Inflammatory macrophage (primary cell): ENCODE measurements around the gene DKC1.

Experiments
- DNase-seq, 2 donors: peaks; one replicate each; pipeline ENCODE4 v3.0.0-alpha.2; 2020 to 2022
- total RNA-seq, 18 experiments: gene quantifications; one replicate each; lab custom pipeline; 2026; ENCODE audit warnings: mixed read lengths in 6 of 18, inconsistent platforms in 2 of 18; lab: John Stamatoyannopoulos, UW

The DKC1 gene
- total RNA-seq: 9.0 to 50.0 (median 37.7) reads per million in 18 experiments

DNA sequence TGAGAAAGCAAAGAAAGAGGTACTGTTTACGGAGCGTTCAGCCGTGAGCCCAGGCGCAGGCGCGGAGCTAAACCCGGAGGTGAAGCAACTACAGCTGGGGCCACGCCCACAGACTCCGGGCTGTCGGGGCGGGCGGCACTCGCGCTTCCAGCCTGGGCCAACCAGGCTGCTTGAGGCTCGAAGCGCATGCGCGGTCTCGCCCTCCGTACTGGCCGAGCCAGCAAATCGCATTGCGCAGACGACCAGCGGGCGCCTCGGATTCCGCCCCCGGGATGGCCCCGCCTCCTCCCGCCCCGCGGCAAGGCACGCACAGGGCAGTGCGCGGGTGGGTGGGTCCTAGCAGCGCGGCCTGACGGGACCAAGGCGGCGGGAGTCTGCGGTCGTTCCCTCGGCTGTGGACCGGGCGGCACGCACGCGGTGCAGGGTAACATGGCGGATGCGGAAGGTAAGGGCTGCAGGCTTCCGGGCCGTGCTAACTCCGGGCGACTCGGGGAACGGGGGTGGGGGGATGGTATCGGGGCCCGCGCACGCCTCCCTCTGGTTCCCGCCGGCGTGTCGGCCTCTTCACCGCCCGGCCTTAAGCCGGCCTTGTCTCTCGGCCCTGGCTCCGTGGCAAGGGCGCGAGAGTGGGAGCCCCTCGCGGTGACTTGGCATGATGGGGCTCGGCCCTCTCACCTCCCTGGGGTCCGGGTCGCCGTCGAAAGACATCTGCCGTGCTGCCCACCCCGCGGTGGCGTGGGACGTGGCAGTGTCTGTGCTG is at the start of gene DKC1:
DKC1 (plus strand) TSS at position 328 of the 760 bp plus-strand sequence; CDS start at position 430, 102 bp downstream.
- DNase-seq: peak; percentile 96 to 97

DNA sequence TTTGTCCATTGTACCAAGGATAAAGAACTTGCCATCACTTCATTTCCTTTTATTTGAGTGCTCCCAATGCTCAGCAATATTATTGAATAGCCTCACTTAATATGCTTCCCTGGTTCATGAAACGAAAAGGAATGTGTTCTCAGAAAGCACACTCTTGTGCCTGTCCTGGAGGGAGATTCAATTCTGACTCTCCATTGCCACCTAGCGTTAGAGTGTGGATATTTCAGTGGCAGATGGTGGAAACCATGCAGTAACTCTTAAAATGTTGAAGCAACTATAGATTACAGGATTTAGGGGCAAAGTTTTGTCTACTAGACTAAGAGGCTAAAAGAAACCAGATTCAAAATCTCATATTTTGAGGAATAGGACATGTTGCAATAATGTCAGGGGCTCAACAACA is 47.7 kb upstream of the DKC1 start:
- DNase-seq: peak; percentile 55 to 63

DNA sequence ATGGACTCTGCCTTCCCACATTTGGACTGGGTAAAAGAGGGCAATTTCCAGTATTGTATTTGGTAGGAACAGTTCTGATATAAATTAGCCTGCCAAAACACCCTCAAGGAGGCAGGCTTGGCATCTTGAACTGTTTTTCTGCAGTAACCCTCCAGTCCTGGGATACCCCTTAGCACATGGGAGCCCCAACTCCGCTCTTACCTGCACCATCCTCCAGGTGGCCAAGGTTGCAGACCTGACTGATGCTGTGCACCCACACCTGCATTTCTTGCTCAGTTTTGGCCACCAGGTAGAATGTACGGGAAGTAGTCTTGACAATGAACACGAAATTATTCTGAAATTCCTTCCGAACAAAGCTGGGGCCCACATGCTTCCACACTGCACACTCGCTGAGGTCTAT is 46.8 kb upstream of the DKC1 start:
- no peak for DNase-seq

DNA sequence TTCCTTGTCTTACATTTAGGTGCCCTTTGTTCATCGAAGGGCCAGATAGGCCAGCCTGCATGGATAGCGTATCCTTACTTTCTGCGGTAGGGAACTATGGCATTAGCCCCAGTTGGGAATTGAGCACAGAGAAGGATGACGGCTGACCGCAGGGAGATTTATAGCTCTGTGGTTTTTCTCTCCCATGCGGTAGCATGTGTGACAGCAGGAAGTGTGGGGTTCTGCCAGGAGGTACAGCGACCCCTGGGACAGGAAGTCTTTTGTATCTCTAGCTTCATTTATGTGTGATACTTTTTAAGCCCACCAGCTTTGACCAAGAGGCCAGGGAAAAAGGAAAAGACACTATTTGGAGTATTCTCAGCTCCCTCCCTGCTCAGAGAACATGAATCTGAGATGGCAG is 44.8 kb upstream of the DKC1 start:
- peak in 1 of 2 donors; percentile 8 for DNase-seq

GRCh38 chrX:154718616-154719015 is 44.0 kb upstream of the DKC1 start:
- DNase-seq: peak; percentile 58 to 74

GRCh38 chrX:154719132-154719675 is 43.5 kb upstream of the DKC1 start:
- DNase-seq: peak; percentile 51 to 55

- DNase-seq: no peak
These were observed 42.6 kb upstream of the DKC1 start for GRCh38 chrX:154720067-154720466.

DNA sequence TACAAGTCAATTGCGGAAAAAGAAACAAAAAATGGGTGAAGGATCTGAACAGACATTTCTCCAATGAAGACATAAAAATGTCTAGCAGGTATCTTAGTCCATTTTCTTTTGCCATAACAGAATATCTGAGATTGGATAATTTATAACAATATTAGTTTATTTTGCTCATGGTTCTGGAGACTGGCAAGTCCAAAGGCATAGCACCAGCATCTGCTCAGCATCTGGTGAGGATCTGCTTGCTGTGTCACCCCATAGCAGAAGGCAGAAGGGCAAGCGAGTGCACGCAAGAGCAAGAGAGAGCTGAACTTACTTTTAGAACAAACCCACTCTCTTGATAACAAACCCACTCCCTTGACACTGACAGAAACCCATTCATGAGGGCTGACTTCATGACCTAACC is 41.5 kb upstream of the DKC1 start:
- DNase-seq: no peak

DNA sequence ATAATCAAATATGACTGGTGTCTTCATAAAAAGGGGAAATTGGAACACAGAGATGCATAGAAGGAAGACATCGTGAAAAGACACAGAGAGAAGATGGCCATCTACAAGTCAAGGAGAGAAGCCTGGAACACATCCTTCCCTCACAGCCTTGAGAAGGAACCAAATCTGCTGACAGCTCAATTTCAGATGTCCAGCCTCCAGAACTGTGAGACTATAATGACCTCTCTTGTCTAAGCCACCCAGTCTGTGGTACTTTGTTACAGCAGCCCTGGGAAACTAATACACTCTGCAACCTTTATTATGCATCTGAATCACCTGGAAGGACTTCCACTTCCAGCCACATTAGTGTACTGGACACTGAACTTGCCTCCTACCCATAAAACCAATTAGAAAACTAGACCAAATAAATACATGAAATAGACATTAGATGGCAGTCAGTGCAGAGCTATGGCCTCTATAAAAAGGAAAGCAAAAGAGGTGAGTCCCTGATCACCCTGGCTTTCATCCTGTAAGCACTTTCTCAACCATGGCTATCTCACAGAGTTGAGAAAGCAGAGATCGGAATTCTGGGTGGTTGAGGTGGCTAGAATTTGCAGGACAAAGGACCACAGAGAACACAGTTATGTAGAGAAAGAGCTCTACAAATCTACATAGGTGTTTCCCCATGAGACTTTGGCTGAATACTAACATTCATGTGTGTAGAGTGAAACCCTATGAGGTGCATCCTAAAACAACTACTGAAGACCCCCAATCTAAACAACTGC is 37.5 kb upstream of the DKC1 start:
- peak; percentile 29 to 34 for DNase-seq

DNA sequence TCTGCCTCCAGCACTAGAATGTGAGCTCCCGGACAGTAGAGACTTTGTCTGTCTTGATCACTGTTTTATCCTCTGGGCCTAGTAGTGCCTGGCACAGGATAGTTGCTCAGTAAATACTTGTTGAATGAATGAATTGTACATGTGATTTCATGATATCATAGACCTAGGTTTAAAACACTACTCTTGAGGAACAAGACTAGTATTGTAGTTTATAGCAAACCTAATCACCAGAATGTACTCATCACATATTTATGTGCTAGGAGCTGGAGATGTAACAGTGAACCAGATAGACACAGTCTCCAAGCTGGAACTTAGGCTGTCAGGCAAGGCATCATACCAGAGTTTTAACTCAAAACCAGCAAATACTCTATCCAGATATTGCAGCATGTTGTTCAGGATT is 35.2 kb upstream of the DKC1 start:
- no peak for DNase-seq

DNA sequence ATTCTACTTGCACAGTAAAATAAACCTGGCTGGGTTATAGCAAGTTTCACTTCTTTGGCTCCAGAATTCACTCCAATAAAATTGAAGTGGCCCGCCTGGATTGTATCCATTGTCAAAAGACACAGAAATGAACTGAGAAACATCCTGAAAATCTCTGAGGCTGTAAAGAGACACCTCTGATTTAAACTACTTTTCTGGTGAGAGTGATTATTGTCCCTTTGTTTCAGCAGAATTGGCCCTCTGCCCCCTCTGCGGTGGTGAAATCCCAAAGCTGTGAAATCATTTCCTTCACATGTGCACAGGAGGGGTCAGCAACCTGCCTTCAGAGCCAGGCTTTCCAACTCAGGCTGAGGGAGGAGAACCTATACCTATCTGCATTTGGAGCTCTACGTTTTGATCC is 34.8 kb upstream of the DKC1 start:
- DNase-seq: no peak

DNA sequence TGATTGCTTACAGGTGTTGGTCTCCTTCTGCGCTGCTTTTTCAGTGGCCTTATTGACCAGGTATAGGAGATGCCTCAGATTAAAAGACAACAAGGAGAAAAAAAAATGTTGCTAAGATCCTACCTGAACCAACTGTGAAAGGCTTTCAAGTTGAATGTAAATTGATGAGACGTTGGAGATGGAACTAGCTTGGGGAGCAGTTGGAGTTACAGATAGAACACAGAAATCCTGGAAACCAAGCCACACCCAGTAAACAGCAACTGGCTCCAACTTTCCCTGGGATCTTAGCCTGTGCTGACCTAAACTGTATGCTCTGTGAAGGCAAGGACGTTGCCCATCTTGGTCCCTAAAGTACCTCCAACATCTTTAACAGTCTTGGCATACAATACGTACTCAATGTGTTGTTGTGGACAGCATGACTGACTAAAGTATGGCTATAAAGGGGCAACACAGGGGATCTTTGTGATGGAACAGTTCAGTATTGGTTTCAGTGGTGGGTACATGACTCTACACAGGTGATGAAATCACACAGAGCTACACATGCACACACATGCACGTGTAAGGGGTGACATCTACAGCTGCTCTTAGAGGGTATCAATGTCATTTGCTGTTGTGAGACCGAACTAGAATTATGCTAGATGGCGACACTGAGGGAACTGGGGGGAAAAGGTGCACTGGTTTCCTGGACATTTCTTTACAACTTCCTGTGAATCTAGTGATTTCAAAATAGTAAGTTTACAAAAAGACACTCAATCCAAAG is 34.1 kb upstream of the DKC1 start:
- no peak for DNase-seq

GRCh38 chrX:154729439-154729838 is 33.2 kb upstream of the DKC1 start:
- DNase-seq: no peak

GRCh38 chrX:154730253-154730891 is 32.3 kb upstream of the DKC1 start:
- DNase-seq: no peak

- DNase-seq: no peak
These were observed 31.5 kb upstream of the DKC1 start for GRCh38 chrX:154731184-154731583.

- peak; percentile 75 to 85 for DNase-seq
These were observed 30.8 kb upstream of the DKC1 start for GRCh38 chrX:154731881-154732280.

DNA sequence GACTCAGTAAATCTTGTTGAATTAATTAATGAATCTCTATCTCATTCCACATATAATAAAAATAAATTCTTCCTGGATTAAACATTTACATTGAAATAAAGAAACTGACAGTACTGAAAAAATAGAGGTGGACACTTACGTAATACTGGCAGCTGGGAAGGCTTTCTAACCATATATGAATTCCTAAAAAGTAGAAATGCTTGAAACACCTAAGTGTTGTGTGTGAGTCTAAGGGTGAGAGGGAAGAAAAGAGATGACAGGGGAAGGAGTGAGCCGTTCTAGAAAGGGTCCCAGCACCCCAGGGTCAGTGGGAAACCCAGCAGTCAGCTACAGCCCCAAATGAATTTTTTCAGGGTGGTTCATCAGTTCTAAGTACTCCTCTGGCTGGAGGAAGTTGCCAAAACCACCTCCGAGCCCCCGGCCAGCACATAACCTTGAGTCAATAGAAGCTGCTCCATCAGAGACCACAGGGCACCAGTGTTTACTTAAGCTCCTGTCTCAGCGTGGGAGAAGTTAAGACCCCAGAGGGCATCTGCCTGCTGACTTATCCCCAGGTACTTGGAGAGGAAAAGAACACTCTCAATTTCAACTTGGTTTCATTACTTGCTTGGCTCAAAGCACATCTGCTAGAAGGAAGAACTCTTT is 30.1 kb upstream of the DKC1 start:
- DNase-seq: no peak

DNA sequence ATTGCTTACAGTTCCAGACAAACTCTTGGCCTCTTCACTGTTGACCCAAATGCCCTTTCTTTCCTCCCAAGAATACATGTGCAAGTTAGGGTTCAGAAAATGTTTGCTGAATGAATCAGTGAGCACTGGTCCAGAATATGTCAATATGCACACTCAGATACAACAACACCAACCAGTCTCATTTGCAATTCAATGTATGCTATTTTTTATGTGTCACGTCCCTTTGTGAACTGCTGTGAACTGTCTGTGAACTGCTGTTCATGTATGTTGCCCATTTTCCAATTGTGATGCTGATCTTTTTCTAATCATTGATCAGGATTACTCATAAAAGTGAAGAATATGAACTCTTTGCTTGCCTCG is 29.6 kb upstream of the DKC1 start:
- no peak for DNase-seq

DNA sequence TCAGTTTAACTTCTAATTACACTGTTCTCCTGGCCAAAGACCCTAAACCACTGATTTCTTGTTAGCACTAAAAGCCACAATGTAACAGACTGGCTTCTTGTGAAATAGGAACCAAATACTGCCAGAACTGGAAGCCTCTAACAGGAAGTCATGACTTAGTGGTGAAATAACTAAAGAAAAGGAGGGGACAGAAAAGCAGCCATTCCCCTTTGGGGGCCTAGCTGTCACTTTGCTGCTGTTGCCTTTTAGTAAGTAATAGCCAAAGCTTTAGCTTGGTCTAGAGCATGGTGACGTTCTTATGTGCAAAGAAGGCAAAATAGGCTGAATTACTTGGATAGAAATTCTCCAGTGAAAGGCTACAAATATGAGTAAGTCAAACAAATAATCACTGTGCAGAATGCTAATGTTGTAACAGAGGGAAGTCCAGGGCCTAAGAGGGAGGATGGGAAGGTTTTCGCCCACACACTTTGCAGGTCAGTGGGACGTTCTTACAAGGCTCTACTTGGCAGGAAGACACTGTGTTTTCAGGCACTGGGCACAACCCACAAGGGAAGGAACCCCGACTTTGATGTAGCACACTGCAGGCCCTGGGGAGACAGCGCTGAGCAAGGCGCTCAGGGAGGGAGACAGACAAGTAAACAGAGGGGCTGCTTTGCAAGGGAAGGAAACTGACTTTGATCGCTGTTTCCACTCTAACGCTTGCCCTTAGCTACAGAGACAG is 28.4 kb upstream of the DKC1 start:
- peak; percentile 75 to 86 for DNase-seq

DNA sequence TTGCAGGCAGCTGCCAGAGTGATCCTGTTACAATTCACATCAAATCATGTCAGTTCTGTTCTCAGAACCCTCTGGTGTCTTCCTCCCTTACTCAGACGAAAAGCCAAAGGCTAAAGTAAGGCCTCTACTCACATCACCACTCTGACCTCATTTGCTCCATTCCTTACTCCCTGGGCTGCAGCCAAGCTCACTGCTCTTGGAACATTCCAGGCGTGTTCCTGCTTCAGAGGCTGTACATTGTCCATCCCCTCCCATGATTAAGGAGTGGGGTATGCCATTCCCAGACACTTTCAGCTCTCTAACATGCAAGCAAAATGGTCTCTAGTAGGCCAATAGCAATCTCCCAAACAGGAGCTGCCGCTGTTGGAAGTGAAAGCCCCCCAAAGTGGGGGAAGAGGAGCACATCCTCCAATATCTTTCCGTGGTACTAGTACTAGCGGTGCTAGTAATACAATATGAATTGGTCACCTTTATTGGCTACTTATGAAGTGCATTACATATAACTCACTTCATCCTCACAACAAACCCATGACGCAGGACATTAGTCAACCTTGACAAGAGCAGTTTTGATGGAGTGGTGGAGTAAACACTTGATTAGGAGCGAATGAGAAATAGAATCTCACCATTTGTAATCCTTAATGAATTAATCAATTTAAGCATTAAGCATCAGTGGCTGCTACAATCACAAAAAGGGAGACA is 26.8 kb upstream of the DKC1 start:
- DNase-seq: no peak

- no peak for DNase-seq
These were observed 25.5 kb upstream of the DKC1 start for GRCh38 chrX:154737136-154737535.
